Measurements from ENCODE around the gene MGAT3. TPM values are rescaled to one million over a fixed set of nuclear protein-coding genes. Genes with fewer than 3 reads are reported as not detected.

The MGAT3 gene
- total RNA-seq, 1 donor from 2014 or later = 0.44 TPM

- ATAC-seq = no peak
Measured at GRCh38 chr22:39530692-39531331, 74.0 kb downstream of the MGAT3 start.

GRCh38 chr22:39532215-39533073, 75.6 kb downstream of the MGAT3 start, which contains the start of gene RPS19BP1:
Gene RPS19BP1, minus strand, starts transcription at chr22:39532748. Its CDS starts 10 bp downstream, at chr22:39532738.
- peak; percentile 82 for ATAC-seq

- no peak for ATAC-seq
Measured at GRCh38 chr22:39534092-39534506, 77.3 kb downstream of the MGAT3 start.

GRCh38 chr22:39534591-39535356, 78.0 kb downstream of the MGAT3 start:
- peak; percentile 27 for ATAC-seq

DNA sequence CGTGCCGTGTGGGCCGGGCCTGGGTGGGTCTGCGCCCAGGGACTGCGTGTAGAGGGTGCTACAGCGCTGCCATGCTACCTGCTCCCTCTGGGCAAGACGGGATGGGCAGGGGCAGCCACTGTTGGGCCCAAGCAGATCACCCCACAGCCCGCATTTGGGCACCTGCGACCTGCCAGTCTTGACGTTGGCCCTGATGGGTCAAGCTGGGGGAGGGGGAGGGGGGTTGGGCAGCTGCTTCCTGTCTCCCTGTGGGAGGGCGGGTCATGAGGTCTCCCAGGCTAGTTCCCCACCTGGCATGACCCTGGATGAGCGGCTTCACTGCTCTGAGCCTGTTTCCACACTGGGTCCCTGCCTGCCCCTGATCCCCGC, 78.5 kb downstream of the MGAT3 start:
- ATAC-seq = no peak

- no peak for ATAC-seq
Measured at GRCh38 chr22:39535831-39536449, 79.1 kb downstream of the MGAT3 start.

DNA sequence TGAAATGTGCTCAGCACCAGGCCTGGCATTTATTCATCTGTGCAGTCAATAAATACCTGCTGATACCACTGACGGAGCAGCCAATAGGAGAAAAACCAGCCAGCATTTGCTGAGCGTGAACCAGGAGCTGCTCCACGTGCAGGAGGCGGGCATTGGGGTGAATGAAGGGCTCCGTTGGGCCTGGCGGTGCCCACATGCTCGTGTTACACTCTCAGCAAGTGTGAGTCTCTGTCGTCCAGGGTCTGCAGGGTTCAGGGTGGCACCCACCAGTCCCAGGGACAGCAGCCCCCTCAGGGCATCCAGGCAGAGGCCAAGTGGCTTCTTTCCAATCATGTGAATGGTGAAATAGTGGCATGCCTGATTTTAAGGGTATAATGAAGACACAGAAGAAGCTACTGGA, 79.9 kb downstream of the MGAT3 start:
- no peak for ATAC-seq

DNA sequence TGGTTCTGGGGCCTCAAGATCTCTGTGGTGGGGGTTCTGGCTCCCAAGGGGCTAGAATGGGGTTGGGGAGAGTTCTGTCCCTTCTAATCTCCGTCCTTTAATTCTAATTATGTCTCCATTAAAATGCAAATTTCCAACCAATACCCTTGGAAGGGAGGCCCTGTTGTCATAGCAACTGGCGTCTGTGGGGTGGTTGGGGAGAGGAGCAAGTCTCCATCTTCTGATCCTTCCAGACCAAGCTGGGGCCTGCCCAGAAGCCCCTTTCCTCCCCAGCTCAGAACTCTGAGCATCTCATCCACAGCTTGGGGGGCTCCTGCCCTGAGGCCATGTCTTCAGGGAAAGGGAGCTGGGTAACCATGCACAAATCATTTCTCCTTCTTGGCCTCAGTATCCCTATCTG, 81.2 kb downstream of the MGAT3 start:
- no peak for ATAC-seq

Other genes starting within 250 kb of the MGAT3 start
- gene PDGFB, start 212.0 kb upstream of the MGAT3 start, total RNA-seq = 0.96 TPM
- 1,774 TPM for gene RPL3, start 137.4 kb upstream of the MGAT3 start, total RNA-seq
- gene SYNGR1, start 107.0 kb upstream of the MGAT3 start, total RNA-seq = 23.0 TPM
- gene TAB1, start 57.2 kb upstream of the MGAT3 start, total RNA-seq = 10.9 TPM
- 16.7 TPM for gene MIEF1, start 45.3 kb downstream of the MGAT3 start, total RNA-seq
- gene ATF4, start 63.5 kb downstream of the MGAT3 start, total RNA-seq = 375 TPM
- gene RPS19BP1, start 75.7 kb downstream of the MGAT3 start, total RNA-seq = 40.7 TPM
- 0.08 TPM for gene CACNA1I, start 113.7 kb downstream of the MGAT3 start, total RNA-seq